ENCODE results near the gene MAGED1.

- TF ChIP-seq CTCF (conservative IDR thresholded peaks at IDR 0.05) (no peak), ZFX (IDR thresholded peaks at IDR 0.05) (no peak)
Observed at GRCh38 chrX:51866210-51866609, 27.2 kb upstream of the MAGED1 start.
